GM21528 (cell line): Measurements from ENCODE around the gene CREB3.

ENCODE experiments used
- ATAC-seq: cut with Tn5 transposase; IDR thresholded peaks from one replicate; pipeline ENCODE4 v1.9.1; 2021; ENCODE audit warnings: mild to moderate bottlenecking, moderate library complexity; ENCODE audit not compliant: unreplicated experiment, low FRiP score

Gene CREB3

GRCh38 chr9:35700942-35701341 is 31.5 kb upstream of the CREB3 start:
- no peak for ATAC-seq

- no peak for ATAC-seq
Observed at GRCh38 chr9:35702696-35703095, 29.8 kb upstream of the CREB3 start.

GRCh38 chr9:35703906-35704672 is 28.4 kb upstream of the CREB3 start:
- ATAC-seq = no peak

GRCh38 chr9:35705372-35705771 is 27.1 kb upstream of the CREB3 start:
- ATAC-seq = no peak

GRCh38 chr9:35705836-35706430 is 26.5 kb upstream of the CREB3 start:
- no peak for ATAC-seq

DNA sequence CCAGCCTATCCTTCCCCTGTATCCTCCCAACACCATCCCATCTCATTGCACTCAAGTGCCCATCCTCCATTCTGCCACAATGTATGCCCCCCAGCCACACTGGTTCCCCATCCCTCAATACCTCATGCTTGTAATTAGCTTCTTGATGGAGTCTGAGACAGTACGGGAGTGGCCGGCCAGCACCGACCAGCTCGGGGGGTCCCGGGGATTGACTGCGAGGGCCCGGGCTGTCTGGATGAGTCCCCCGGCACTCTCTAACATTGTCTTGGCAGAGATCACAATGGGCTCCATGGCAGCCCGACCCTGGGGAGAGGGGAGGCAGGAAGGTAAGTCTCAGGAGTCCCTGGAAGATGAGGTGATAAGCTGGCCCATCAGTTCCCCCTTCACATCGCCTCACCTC is 25.5 kb upstream of the CREB3 start:
- no peak for ATAC-seq

DNA sequence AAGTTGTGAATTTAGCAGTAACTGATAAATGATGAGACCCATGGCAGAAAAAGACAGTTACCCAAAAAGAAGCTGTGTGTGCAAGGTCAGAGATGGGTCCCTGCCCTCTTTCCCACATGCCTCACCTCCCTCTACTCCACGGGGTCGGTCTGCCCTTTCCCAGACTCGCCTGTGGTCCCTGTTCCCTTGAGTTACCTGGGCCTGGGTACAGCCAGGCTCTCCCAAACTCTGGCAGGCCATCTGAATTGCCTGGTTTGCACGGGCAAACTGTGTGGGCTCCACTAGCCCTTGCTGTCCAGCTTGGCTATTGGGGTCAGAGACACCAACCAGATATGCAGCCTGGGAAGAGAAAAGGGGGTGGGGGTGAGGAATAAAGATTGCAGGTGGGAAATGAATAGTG is 24.3 kb upstream of the CREB3 start:
- ATAC-seq = no peak

GRCh38 chr9:35710818-35711500 is 21.5 kb upstream of the CREB3 start:
- ATAC-seq = no peak

- no peak for ATAC-seq
Observed at GRCh38 chr9:35711501-35712428, 20.7 kb upstream of the CREB3 start.

DNA sequence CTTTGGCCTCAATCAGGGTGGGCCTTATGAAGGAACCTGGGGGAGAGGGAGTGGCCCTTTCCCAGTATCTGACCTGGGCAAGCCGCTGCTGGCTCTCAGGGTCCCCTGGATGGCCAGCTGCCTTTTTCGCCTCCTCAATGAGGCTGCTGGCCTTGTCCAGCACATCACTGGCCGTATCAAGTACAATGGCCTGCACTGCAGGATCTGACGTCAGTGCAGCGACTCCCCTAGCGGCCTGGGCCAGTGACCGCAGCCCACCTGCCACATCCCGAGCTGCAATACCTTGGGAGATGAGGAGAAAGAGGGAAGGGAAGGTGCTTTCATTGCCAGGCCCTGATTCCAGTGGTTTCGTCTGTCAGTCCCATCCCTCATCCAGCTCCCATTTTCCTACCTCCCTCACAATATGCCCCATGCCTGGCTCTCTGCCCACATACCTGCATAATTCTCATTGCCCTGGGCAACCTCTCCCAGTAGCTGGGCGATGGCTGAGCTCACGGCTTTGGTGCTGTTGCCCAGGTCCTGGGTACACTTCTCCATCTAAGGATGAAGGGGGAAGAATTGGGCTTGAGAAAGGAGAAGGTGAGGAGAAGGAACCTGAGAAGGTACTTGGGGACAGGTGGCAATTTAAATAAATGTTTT is 19.6 kb upstream of the CREB3 start:
- no peak for ATAC-seq

DNA sequence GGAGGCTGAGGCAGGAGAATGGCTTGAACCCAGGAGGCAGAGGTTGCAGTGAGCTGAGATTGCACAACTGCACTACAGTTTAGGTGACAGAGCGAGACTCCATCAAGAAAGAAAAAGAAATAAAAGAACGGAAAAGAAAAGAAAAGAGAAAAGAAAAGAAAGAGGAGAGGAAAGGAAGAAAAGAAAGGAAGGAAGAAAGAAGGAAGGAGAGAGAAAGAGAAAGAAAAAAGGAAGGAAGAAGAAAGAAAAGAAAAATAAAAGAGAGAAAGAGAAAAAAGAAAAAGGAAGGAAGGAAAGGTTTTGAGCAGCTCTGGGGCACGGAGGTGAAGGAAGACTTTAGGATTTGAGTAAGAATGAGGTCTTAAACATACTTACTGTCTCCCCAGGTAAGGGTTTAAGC is 18.9 kb upstream of the CREB3 start:
- ATAC-seq = no peak

DNA sequence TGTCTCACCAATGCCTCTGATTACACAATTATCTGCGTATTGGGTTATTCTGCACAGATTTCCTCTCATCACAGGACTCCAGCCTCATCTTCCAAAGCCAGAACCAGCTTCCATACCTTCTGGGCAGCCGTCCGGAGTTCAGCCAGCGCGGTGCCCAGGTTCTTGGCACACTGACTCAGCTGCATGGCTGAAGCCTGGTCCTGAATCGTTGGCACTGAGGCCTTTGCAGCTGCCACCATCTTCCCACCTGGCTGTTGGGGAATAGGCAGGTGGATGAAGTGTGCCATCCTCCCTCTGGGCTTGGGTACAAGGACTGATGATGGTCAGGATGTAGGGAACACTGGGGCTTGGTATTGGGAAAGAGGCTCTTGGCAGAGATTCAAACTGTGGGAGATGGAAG is 18.3 kb upstream of the CREB3 start:
- no peak for ATAC-seq

GRCh38 chr9:35714579-35715252 is 17.8 kb upstream of the CREB3 start:
- no peak for ATAC-seq

- ATAC-seq = no peak
Observed at GRCh38 chr9:35716230-35716629, 16.2 kb upstream of the CREB3 start.

DNA sequence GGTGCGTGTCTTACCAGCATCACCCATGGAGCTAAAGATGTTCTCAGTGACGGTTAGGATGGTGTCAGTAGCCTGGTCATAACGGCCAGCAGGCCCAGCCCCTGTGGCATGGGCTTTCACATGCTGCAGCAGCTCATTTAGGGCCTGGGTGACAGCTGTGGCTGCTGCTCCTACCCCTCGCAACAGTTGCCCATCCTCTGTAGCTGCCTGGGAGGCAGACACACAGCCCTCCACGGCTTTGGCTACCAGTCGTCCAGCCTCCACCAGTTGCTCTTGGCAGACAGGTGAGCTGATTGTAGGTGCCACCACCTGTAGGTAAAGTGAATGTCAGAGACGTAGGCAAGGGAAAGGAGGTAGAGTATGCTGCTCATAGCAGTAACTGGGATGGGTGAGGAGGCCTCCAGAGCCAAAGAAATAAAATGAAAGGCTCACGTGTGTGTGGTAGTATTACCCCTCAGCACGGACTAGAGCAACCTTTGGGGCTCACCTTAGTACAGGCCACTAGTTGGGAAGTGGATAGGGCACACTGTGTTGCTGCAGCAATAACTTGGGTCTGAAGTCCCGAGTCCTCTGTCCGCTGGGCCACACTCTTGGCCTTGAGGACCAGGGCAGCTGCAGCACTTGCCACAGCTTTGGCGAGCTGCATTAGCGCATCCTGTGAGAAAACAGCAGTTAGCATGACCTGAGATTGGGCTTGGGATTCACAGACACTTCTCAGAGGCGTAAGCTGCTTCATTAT is 15.2 kb upstream of the CREB3 start:
- no peak for ATAC-seq

DNA sequence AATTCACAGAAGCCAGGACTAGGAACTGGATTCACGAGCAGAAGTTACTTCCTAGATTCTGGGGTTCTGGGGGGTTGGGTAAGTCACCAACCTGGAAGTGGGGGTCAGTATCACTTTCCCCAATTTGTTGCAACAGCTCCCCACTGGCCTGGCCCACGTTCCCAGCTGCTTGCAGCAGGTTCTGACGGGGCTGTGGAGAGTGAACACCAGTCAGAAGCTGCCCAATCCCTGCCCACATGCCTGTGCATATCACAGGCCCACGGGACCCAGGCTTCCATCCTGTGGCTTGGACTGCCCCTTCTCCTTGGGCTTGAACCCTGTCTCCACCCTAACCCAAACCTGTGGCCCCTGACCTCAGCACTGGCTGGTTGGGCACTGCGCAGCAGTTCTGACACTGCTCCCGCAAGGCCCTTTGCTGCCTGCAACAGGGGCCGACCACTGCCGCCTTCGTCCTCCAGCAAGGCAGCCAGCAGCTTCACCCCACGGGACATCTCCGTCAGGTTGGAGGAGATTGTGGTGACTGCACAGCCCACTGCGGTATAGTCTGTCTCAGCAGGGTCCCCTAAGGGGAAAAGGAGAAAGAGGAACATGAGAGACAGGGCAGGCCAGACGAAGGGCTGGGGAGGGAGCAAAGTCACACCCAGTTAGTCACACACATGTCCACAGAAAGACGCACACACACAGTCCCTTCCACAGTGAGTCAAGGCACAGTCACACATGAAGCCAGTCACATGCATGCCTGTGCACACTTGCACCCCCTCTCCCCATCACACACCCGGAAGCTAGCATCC is 13.6 kb upstream of the CREB3 start:
- ATAC-seq = no peak

GRCh38 chr9:35719546-35719945 is 12.9 kb upstream of the CREB3 start:
- ATAC-seq = no peak

DNA sequence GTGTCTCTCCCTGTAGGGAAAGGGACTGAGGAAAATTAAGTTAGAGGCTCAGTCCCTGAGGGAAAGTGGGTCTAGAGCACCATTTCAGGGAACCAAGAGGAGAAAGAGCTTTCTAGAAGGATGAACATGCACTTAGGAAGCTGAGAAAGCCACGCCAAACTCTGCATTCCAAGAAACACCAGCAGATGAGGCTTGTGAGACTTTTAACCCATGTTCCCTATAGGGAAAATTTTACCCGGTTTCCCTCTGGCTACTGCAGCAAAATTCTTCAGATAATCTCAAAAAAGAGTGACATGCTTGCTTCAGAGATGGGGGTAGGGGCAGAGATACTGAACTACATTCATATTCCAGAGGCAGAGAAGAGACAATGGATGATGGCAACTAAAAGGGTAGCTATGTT is 9.0 kb upstream of the CREB3 start:
- no peak for ATAC-seq
